ENCODE measurements around the gene PRKD2.
A peak's percentile ranks its signal among the peaks of the same experiment; 100 is the strongest.

Gene PRKD2

DNA sequence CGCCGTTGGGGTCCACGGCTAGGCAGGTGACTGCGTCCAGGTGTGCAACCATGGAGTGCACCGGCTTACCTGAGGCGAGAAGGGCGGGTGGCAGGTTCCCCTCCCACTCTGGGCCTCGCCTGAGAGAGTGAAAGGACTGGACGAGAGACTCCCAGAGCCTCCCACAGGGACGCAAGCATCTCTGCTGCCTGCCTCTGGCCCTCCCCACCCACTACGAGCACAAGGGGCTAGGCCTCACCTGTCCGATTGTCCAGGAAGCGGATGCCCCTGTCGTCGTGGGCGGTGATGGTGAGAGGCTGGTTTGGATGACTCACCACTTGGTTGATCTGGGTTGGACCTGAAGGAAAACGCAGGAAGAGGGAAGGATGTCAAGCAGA lies 5.1 kb upstream of the PRKD2 start:
- no peak for DNase-seq
- Histone ChIP-seq H3K36me3 (peaks cover 79% of the 10 kb centered on the region), H3K9me3 (ENCODE audit: severe bottlenecking) (no peaks in the 10 kb centered on the region), H3K4me3 (ENCODE audit: low read depth, low read length) (no peak overlapping the region), H3K27me3 (ENCODE audit: insufficient read depth, low read depth, severe bottlenecking) (no peaks in the 10 kb centered on the region), H3K27ac (no peak overlapping the region)
- TF ChIP-seq, protein P1, sequence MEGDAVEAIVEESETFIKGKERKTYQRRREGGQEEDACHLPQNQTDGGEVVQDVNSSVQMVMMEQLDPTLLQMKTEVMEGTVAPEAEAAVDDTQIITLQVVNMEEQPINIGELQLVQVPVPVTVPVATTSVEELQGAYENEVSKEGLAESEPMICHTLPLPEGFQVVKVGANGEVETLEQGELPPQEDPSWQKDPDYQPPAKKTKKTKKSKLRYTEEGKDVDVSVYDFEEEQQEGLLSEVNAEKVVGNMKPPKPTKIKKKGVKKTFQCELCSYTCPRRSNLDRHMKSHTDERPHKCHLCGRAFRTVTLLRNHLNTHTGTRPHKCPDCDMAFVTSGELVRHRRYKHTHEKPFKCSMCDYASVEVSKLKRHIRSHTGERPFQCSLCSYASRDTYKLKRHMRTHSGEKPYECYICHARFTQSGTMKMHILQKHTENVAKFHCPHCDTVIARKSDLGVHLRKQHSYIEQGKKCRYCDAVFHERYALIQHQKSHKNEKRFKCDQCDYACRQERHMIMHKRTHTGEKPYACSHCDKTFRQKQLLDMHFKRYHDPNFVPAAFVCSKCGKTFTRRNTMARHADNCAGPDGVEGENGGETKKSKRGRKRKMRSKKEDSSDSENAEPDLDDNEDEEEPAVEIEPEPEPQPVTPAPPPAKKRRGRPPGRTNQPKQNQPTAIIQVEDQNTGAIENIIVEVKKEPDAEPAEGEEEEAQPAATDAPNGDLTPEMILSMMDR (IDR thresholded peaks at IDR 0.05; ENCODE audit: low read depth, low read length), result no peak

DNA sequence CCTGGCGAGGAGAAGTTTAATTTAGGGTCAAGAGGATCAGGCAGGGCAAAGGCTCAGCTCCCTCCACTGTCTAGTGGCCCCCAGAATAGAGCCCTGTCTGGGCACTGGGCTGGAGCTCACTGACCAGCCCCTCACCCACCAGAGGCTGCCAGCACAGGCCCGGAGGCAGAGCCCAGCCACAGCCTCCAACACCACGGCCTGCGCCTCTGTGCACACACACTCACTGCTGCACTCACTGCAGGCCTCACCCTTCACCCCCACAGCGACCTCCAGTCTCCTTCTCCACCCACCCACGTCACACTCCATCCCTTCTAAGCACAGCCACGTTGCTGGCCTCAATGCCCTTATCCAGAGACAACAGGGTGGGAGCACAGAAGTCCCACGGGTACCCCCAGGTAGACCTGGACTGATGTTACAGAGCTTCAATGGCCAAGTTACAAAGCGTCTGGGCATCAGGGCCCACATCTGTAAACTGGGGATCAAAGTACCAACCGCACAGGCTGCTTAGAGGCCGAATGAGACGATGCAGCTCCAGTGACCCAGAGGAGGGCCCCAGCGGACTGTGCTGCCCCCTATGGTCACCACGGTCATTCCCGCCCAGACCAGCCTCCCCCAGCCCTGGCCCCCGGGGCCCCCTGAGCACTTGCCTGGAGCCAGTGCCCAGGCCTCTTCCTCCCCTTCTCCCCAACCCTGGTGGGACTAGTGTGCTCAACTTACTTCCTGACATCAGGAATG lies 4.5 kb upstream of the PRKD2 start:
- Histone ChIP-seq H3K9me3 (ENCODE audit: severe bottlenecking) (no peaks in the 10 kb centered on the region), H3K27me3 (ENCODE audit: insufficient read depth, low read depth, severe bottlenecking) (no peaks in the 10 kb centered on the region), H3K4me3 (ENCODE audit: low read depth, low read length) (no peak overlapping the region), H3K36me3 (peaks cover 73% of the 10 kb centered on the region), H3K27ac (no peak overlapping the region)
- TF ChIP-seq, protein P1 (IDR thresholded peaks at IDR 0.05; ENCODE audit: low read depth, low read length), result peak; percentile 37; the same call in 1 of the 2 replicates
- DNase-seq, result no peak

- no peaks in the 10 kb centered on the region for H3K27me3 ChIP-seq (ENCODE audit: insufficient read depth, low read depth, severe bottlenecking)
- no peaks in the 10 kb centered on the region for H3K9me3 ChIP-seq (ENCODE audit: severe bottlenecking)
- peaks cover 65% of the 10 kb centered on the region for H3K36me3 ChIP-seq
- TF ChIP-seq, protein P1 (IDR thresholded peaks at IDR 0.05; ENCODE audit: low read depth, low read length), result no peak
- H3K4me3 ChIP-seq (ENCODE audit: low read depth, low read length), result no peak overlapping the region
- H3K27ac ChIP-seq, result no peak overlapping the region
- DNase-seq, result no peak
Measured at GRCh38 chr19:46720503-46721239, 3.8 kb upstream of the PRKD2 start.

- no peak for DNase-seq
- Histone ChIP-seq H3K4me3 (ENCODE audit: low read depth, low read length) (no peak overlapping the region), H3K27ac (peak overlapping the region; percentile 31), H3K36me3 (peaks cover 57% of the 10 kb centered on the region), H3K9me3 (ENCODE audit: severe bottlenecking) (no peaks in the 10 kb centered on the region), H3K27me3 (ENCODE audit: insufficient read depth, low read depth, severe bottlenecking) (no peaks in the 10 kb centered on the region)
- TF ChIP-seq, protein P1 (IDR thresholded peaks at IDR 0.05; ENCODE audit: low read depth, low read length), result no peak
Measured at GRCh38 chr19:46719629-46720502, 3.0 kb upstream of the PRKD2 start.

DNA sequence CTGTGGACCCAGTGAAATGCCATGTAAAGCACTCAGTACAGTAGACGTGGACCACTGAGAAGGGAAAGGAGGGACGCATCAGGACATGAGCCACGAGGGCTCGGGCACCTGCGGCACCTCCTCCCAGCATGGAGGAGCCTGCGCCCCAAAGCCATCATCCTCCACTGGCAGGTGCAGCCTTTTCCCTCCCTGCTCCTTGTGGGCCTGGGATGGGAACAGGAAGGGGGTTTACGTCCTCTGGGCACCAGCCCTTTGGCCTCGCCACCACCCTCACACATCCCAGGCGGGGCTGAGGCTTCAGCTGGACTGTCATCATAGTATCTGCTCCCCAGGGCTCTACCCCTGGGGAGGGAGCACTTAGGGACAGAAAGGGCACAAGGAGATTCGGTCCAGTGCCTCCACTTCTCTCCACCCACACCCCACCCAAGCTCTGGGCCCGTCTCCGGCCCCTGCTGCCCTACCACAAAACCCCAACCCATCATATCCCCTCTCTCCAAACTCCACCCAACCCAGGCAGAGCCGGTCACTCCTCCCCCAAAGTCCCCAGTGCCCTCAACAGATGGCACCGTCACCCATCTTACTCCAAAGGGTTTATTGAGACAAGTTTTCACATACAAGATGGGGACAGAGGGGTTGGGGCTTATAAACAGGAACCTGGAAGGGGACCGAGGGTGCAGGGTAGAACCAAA lies 2.2 kb upstream of the PRKD2 start:
- no peak for DNase-seq
- peaks cover 50% of the 10 kb centered on the region for H3K36me3 ChIP-seq
- H3K27me3 ChIP-seq (ENCODE audit: insufficient read depth, low read depth, severe bottlenecking), result no peaks in the 10 kb centered on the region
- no peak overlapping the region for H3K4me3 ChIP-seq (ENCODE audit: low read depth, low read length)
- TF ChIP-seq, protein P1 (IDR thresholded peaks at IDR 0.05; ENCODE audit: low read depth, low read length), result no peak
- no peak overlapping the region for H3K27ac ChIP-seq
- H3K9me3 ChIP-seq (ENCODE audit: severe bottlenecking), result no peaks in the 10 kb centered on the region

Data from WERI-Rb-1 (cell line).